GM23248 (cell line): ENCODE measurements around the gene STAB2. TPM values are rescaled to one million over a fixed set of nuclear protein-coding genes. Genes with fewer than 3 reads are reported as not detected.

Source experiments
- DNase-seq: peaks from one replicate; pipeline ENCODE4 v3.0.0-alpha.2; 2015
- H2AFZ ChIP-seq: fragments of 200-600 bp; sonication (generic); 2 replicates; pipeline ENCODE4 v1.6.1; 2016; ENCODE audit warnings: antibody characterized with exemption
- H3F3A ChIP-seq: fragments of 200-600 bp; sonication (generic); 2 replicates; pipeline ENCODE4 v1.6.1; 2016; ENCODE audit warnings: mild to moderate bottlenecking, antibody characterized with exemption, mixed run types; ENCODE audit not compliant: insufficient read depth
- H3K27ac ChIP-seq: fragments of 200-600 bp; sonication (generic); 2 replicates; pipeline ENCODE4 v1.5.1; 2016; ENCODE audit warnings: mild to moderate bottlenecking
- H3K27me3 ChIP-seq: fragments of 200-600 bp; sonication (generic); replicated peaks from 2 replicates; pipeline ENCODE4 v1.6.1; 2016; ENCODE audit warnings: mild to moderate bottlenecking; ENCODE audit not compliant: insufficient read depth
- H3K36me3 ChIP-seq: fragments of 200-600 bp; sonication (generic); 2 replicates; pipeline ENCODE4 v1.6.1; 2016; ENCODE audit warnings: low read depth, mild to moderate bottlenecking
- H3K4me1 ChIP-seq: fragments of 200-600 bp; sonication (generic); 2 replicates; pipeline ENCODE4 v1.6.1; 2016; ENCODE audit warnings: mild to moderate bottlenecking; ENCODE audit not compliant: insufficient read depth
- H3K4me2 ChIP-seq: fragments of 200-600 bp; sonication (generic); one replicate; pipeline ENCODE4 v1.6.1; 2016; ENCODE audit warnings: mild to moderate bottlenecking; ENCODE audit not compliant: unreplicated experiment
- H3K4me3 ChIP-seq: fragments of 200-600 bp; sonication (generic); 2 replicates; pipeline ENCODE4 v1.5.1; 2016; ENCODE audit warnings: mild to moderate bottlenecking
- H3K79me2 ChIP-seq: fragments of 200-600 bp; sonication (generic); 2 replicates; pipeline ENCODE4 v1.6.1; 2016; ENCODE audit warnings: mild to moderate bottlenecking; ENCODE audit not compliant: insufficient read depth
- H3K9ac ChIP-seq: fragments of 200-600 bp; sonication (generic); 2 replicates; pipeline ENCODE4 v1.6.1; 2016; ENCODE audit warnings: mild to moderate bottlenecking
- H3K9me2 ChIP-seq: fragments of 200-600 bp; sonication (generic); 2 replicates; pipeline ENCODE4 v1.6.1; 2016; ENCODE audit warnings: mixed run types, mild to moderate bottlenecking, moderate library complexity; ENCODE audit not compliant: insufficient read depth
- H3K9me3 ChIP-seq: fragments of 200-600 bp; sonication (generic); one replicate; pipeline ENCODE4 v1.6.1; 2017; ENCODE audit warnings: low read depth
- H4K20me1 ChIP-seq: fragments of 200-600 bp; sonication (generic); 2 replicates; pipeline ENCODE4 v1.6.0; 2016; ENCODE audit not compliant: insufficient read depth
- EZH2 ChIP-seq: fragments of 200-600 bp; sonication (generic); IDR thresholded peaks from 2 replicates; pipeline ENCODE4 v1.6.1; 2018; ENCODE audit warnings: antibody characterized with exemption, mild to moderate bottlenecking; ENCODE audit not compliant: insufficient read depth, poor library complexity, severe bottlenecking
- EZH2phosphoT487 ChIP-seq: fragments of 200-600 bp; sonication (generic); IDR thresholded peaks from 2 replicates; pipeline ENCODE4 v1.6.1; 2018; ENCODE audit warnings: antibody characterized with exemption, moderate library complexity, mild to moderate bottlenecking, low read depth; ENCODE audit not compliant: insufficient read depth
- WGBS, 2 experiments: methylation state at CpG; one replicate each; pipeline ENCODE4 v1.1.6; 2015 to 2017; ENCODE audit warnings: low lambda C conversion rate in 2 of 2, low coverage in 1 of 2; ENCODE audit errors: missing lambda C conversion rate in 2 of 2; 5-methylcytosine and 5-hydroxymethylcytosine counted together
- in situ Hi-C: fragments of 300-500 bp; cut with MboI; formaldehyde crosslinking; loops from 2 replicates; pipeline ENCODE4 v1.15.0; 2020
- polyA plus RNA-seq: library from polyadenylated mRNA; unstranded; fragments of >200 nt; fragmentation: Nextera tagmentation; extraction: Ambion mirVana; gene quantifications from 2 replicates; pipeline ENCODE4 v1.2.1, GENCODE V29; 2016
- total RNA-seq: library from RNA; depleted of rRNA; stranded (reverse); fragments of >200 nt; shearing (Covaris generic); gene quantifications from 2 replicates; pipeline ENCODE4 v1.2.3, GENCODE V29; 2014

The STAB2 gene
- total and polyA plus RNA-seq, 2 experiments from 2014 or later = not detected

DNA sequence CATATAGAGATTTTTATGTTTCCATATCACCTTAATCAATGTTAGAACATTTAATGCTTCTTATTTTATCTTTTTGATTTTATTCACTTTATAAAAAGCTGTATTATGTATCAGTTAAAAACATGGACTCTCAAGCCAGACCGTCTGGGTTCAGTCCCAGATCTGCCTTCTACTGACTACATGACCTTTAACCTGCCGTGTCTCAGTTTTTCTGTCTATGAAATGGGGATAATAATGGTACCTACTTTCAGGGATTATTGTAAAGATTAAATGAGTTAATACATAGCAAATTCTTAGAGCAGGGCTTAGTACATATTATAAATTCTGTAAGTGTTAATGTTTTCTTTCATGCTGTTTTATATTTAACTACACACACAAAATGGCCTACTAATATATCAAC lies 50.4 kb downstream of the STAB2 start:
- no peaks in the 10 kb centered on the region for H3K9me2 ChIP-seq
- no peaks in the 10 kb centered on the region for H3K79me2 ChIP-seq
- no peaks in the 10 kb centered on the region for H3K36me3 ChIP-seq
- TF ChIP-seq EZH2phosphoT487 = no peak
- TF ChIP-seq EZH2 = no peak
- H3K4me3 ChIP-seq = no peak overlapping the region
- no peak for DNase-seq
- H3F3A ChIP-seq = no peaks in the 10 kb centered on the region
- no peak overlapping the region for H2AFZ ChIP-seq
- in situ Hi-C loops = loop anchor here (10.0 kb wide), 1 partner anchor 237 kb away; no protein-coding TSS in a partner anchor
- H3K27me3 ChIP-seq = peaks cover 12% of the 10 kb centered on the region; the same call in 1 of the 2 replicates
- H3K4me2 ChIP-seq = no peak overlapping the region
- WGBS, 2 experiments = 26 to 28% methylated on average over 2 of the region's 2 CpGs
- H3K4me1 ChIP-seq = no peaks in the 10 kb centered on the region
- H3K9me3 ChIP-seq = no peaks in the 10 kb centered on the region
- H4K20me1 ChIP-seq = no peaks in the 10 kb centered on the region
- H3K27ac ChIP-seq = no peak overlapping the region
- no peak overlapping the region for H3K9ac ChIP-seq

- in situ Hi-C loops = loop anchor here (10.0 kb wide), 1 partner anchor 235 kb away; no protein-coding TSS in a partner anchor
- no peak overlapping the region for H3K4me3 ChIP-seq
- no peaks in the 10 kb centered on the region for H4K20me1 ChIP-seq
- 71 to 77% methylated on average over 6 of the region's 6 CpGs for WGBS, 2 experiments
- no peaks in the 10 kb centered on the region for H3F3A ChIP-seq
- no peaks in the 10 kb centered on the region for H3K9me2 ChIP-seq
- H3K4me1 ChIP-seq = peaks cover 5% of the 10 kb centered on the region
- DNase-seq = no peak
- TF ChIP-seq EZH2 (no peak), EZH2phosphoT487 (no peak)
- no peak overlapping the region for H3K9ac ChIP-seq
- H3K4me2 ChIP-seq = no peak overlapping the region
- H3K27ac ChIP-seq = no peak overlapping the region
- H3K9me3 ChIP-seq = no peaks in the 10 kb centered on the region
- no peaks in the 10 kb centered on the region for H3K36me3 ChIP-seq
- H2AFZ ChIP-seq = no peak overlapping the region
- no peaks in the 10 kb centered on the region for H3K79me2 ChIP-seq
- peaks cover 12% of the 10 kb centered on the region; the same call in 1 of the 2 replicates for H3K27me3 ChIP-seq
Observed at GRCh38 chr12:103639983-103640382, 52.9 kb downstream of the STAB2 start.

DNA sequence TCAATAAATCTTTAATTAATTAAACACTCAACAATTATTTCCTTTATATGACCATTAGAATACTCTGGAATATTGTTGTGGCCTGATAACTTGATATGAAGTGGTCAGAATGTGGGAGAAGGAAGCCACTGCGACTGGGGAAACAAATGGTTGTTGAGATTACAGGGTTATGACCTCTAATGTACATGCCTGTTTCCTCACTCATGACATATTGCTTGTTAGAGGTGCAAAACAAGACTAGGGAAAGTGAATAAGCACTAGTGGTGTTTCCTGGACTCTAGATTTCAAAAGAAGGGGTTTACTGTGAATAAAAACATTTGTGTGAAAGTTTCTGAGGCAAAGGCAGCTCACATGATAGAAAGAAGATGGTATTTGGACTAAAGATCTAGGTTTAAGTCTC lies 53.3 kb downstream of the STAB2 start:
- Histone ChIP-seq H3K27ac (no peak overlapping the region), H3K36me3 (no peaks in the 10 kb centered on the region), H3K9me3 (no peaks in the 10 kb centered on the region), H3K9me2 (no peaks in the 10 kb centered on the region), H3K4me2 (no peak overlapping the region), H3K79me2 (no peaks in the 10 kb centered on the region), H3F3A (0 out of 2 replicates have a peak, but pooled peaks cover 2% of the 10 kb centered on the region), H2AFZ (no peak overlapping the region), H3K4me3 (no peak overlapping the region), H4K20me1 (no peaks in the 10 kb centered on the region), H3K4me1 (peaks cover 9% of the 10 kb centered on the region), H3K27me3 (peaks cover 12% of the 10 kb centered on the region; the same call in 1 of the 2 replicates), H3K9ac (no peak overlapping the region)
- DNase-seq = no peak
- in situ Hi-C loops = no loop called here
- TF ChIP-seq EZH2 (no peak), EZH2phosphoT487 (no peak)
- 0 to 2% methylated on average over 1 of the region's 1 CpG for WGBS, 2 experiments

DNA sequence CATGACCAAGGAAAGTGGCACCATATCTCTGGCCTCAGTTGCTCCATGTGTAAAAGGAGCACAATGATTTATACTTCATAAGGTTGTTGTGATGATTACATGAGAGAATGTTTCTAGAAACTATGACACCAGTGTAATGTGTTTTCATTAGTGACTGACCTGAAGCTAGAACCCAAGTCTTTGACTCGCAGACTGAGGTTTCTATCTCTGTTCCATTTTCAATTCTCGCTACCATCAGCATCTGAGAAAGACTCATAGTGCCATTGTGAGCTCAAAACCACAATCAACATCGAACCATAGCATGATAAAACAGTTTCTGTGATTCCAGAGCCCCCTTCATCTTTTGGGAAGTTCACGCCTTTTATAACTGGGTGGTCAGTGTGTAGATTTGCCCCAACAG lies 53.8 kb downstream of the STAB2 start:
- peaks cover 12% of the 10 kb centered on the region; the same call in 1 of the 2 replicates for H3K27me3 ChIP-seq
- WGBS, 2 experiments = 40 to 51% methylated on average over 4 of the region's 4 CpGs
- no peak overlapping the region for H3K27ac ChIP-seq
- no peak overlapping the region for H3K9ac ChIP-seq
- no peaks in the 10 kb centered on the region for H3K9me2 ChIP-seq
- no peak for TF ChIP-seq EZH2phosphoT487
- H4K20me1 ChIP-seq = no peaks in the 10 kb centered on the region
- H3K79me2 ChIP-seq = no peaks in the 10 kb centered on the region
- H3K9me3 ChIP-seq = no peaks in the 10 kb centered on the region
- DNase-seq = no peak
- H3K4me2 ChIP-seq = no peak overlapping the region
- no peak overlapping the region for H3K4me3 ChIP-seq
- H2AFZ ChIP-seq = no peak overlapping the region
- in situ Hi-C loops = no loop called here
- 0 out of 2 replicates have a peak, but pooled peaks cover 6% of the 10 kb centered on the region for H3F3A ChIP-seq
- H3K4me1 ChIP-seq = peaks cover 13% of the 10 kb centered on the region
- no peaks in the 10 kb centered on the region for H3K36me3 ChIP-seq

GRCh38 chr12:103642240-103642864 lies 55.3 kb downstream of the STAB2 start:
- Histone ChIP-seq H3K4me3 (no peak overlapping the region), H3F3A (0 out of 2 replicates have a peak, but pooled peaks cover 6% of the 10 kb centered on the region), H3K9me2 (no peaks in the 10 kb centered on the region), H3K27me3 (peaks cover 7% of the 10 kb centered on the region; the same call in 1 of the 2 replicates), H3K9me3 (no peaks in the 10 kb centered on the region), H4K20me1 (no peaks in the 10 kb centered on the region), H3K79me2 (no peaks in the 10 kb centered on the region), H3K27ac (no peak overlapping the region), H2AFZ (no peak overlapping the region), H3K4me2 (no peak overlapping the region), H3K9ac (no peak overlapping the region), H3K36me3 (no peaks in the 10 kb centered on the region), H3K4me1 (peaks cover 25% of the 10 kb centered on the region)
- no peak for DNase-seq
- in situ Hi-C loops = no loop called here
- TF ChIP-seq EZH2phosphoT487 (no peak), EZH2 (no peak)
- 33 to 39% methylated on average over 3 of the region's 3 CpGs for WGBS, 2 experiments
